HEK293T (cell line): Measurements from ENCODE around the gene HMMR.

Experiments used
- BHLHE40 ChIP-seq: fragments of 450-650 bp; IDR thresholded peaks from 2 replicates; pipeline ENCODE4 v1.6.1; 2016; ENCODE audit warnings: mild to moderate bottlenecking, moderate library complexity, borderline replicate concordance
- ELF4 ChIP-seq: fragments of 450-650 bp; IDR thresholded peaks from 2 replicates; pipeline ENCODE4 v1.6.1; 2017; ENCODE audit warnings: antibody characterized with exemption
- FOXK2 ChIP-seq: fragments of 450-650 bp; IDR thresholded peaks from 2 replicates; pipeline ENCODE4 v1.6.1; 2016; ENCODE audit warnings: mild to moderate bottlenecking
- FOXM1 ChIP-seq: fragments of 450-650 bp; IDR thresholded peaks from 2 replicates; pipeline ENCODE4 v1.6.1; 2017; ENCODE audit warnings: mild to moderate bottlenecking, borderline replicate concordance
- HDGF ChIP-seq: fragments of 450-650 bp; IDR thresholded peaks from 2 replicates; pipeline ENCODE4 v1.6.1; 2017; ENCODE audit warnings: antibody characterized with exemption, borderline replicate concordance
- SP1 ChIP-seq: fragments of 450-650 bp; IDR thresholded peaks from 2 replicates; pipeline ENCODE4 v1.6.1; 2017
- SUZ12 ChIP-seq: fragments of 450-650 bp; IDR thresholded peaks from 2 replicates; pipeline ENCODE4 v1.6.1; 2016; ENCODE audit warnings: mild to moderate bottlenecking

- TF ChIP-seq FOXM1 (no peak), SUZ12 (no peak), SP1 (no peak), FOXK2 (no peak), BHLHE40 (no peak), HDGF (no peak), ELF4 (no peak)
Measured at GRCh38 chr5:163498886-163499285, 38.5 kb downstream of the HMMR start.
